Anterior cingulate cortex (tissue), 58 donors: ENCODE data around the gene TRPM3.
"Not testable (repeated sequence)": the region's sequence is repeated elsewhere in the genome, so short reads cannot be mapped to it uniquely, and the experiment has no call there.

Experiments
- DNase-seq, 58 donors: peaks; one replicate each; lab custom pipeline; 2025; lab: John Stamatoyannopoulos, UW

Gene TRPM3

GRCh38 chr9:70791936-70792335, 329.5 kb downstream of the TRPM3 start:
- DNase-seq = no peak

GRCh38 chr9:70789086-70789485, 332.3 kb downstream of the TRPM3 start:
- no peak for DNase-seq

- DNase-seq = no peak
These were observed 337.0 kb downstream of the TRPM3 start for GRCh38 chr9:70784456-70784855.

GRCh38 chr9:70778568-70778967, 342.9 kb downstream of the TRPM3 start:
- no peak for DNase-seq

GRCh38 chr9:70773579-70773978, 347.8 kb downstream of the TRPM3 start:
- DNase-seq = no peak

- peak in 2 of 58 donors; percentile 3 to 15 for DNase-seq
These were observed 348.8 kb downstream of the TRPM3 start for GRCh38 chr9:70772601-70773000.

GRCh38 chr9:70765946-70766345, 355.5 kb downstream of the TRPM3 start:
- DNase-seq = no peak

- DNase-seq = no peak
These were observed 360.2 kb downstream of the TRPM3 start for GRCh38 chr9:70761139-70761670.

- no peak for DNase-seq
These were observed 361.2 kb downstream of the TRPM3 start for GRCh38 chr9:70760228-70760627.

- no peak for DNase-seq
These were observed 368.1 kb downstream of the TRPM3 start for GRCh38 chr9:70753311-70753710.

GRCh38 chr9:70749066-70749465, 372.4 kb downstream of the TRPM3 start:
- no peak for DNase-seq

- no peak for DNase-seq
These were observed 374.1 kb downstream of the TRPM3 start for GRCh38 chr9:70747261-70747718.

- no peak for DNase-seq
These were observed 374.7 kb downstream of the TRPM3 start for GRCh38 chr9:70746760-70747159.

GRCh38 chr9:70746316-70746715, 375.1 kb downstream of the TRPM3 start:
- no peak for DNase-seq

- not testable (repeated sequence) for DNase-seq
These were observed 396.6 kb downstream of the TRPM3 start for GRCh38 chr9:70724794-70725193.

- DNase-seq = not testable (repeated sequence)
These were observed 397.4 kb downstream of the TRPM3 start for GRCh38 chr9:70724025-70724424.

- DNase-seq = not testable (repeated sequence)
These were observed 414.6 kb downstream of the TRPM3 start for GRCh38 chr9:70706797-70707196.

GRCh38 chr9:70701163-70701562, 420.3 kb downstream of the TRPM3 start:
- DNase-seq = no peak

- DNase-seq = no peak
These were observed 424.6 kb downstream of the TRPM3 start for GRCh38 chr9:70696694-70697335.

GRCh38 chr9:70694758-70695157, 426.7 kb downstream of the TRPM3 start:
- DNase-seq = no peak

- DNase-seq = no peak
These were observed 428.2 kb downstream of the TRPM3 start for GRCh38 chr9:70693186-70693585.

GRCh38 chr9:70692431-70692830, 429.0 kb downstream of the TRPM3 start:
- DNase-seq = no peak

- DNase-seq = no peak
These were observed 432.7 kb downstream of the TRPM3 start for GRCh38 chr9:70688704-70689103.
